OCI-LY7 (cell line): Measurements from ENCODE around the gene TDRD3.

Source experiments
- CTCF ChIP-seq: fragments of 200-600 bp; sonication (generic); conservative IDR thresholded peaks from 2 replicates; pipeline ENCODE4 v1.5.1; 2014; ENCODE audit warnings: mild to moderate bottlenecking, antibody characterized with exemption, low read length, moderate library complexity, mixed read lengths
- EZH2phosphoT487 ChIP-seq: fragments of 200-600 bp; sonication (generic); IDR thresholded peaks from 2 replicates; pipeline ENCODE4 v1.6.1; 2018; ENCODE audit warnings: low read depth, borderline replicate concordance, mild to moderate bottlenecking, mixed run types, antibody characterized with exemption, low read length, moderate library complexity, mixed read lengths

- TF ChIP-seq CTCF (no peak), EZH2phosphoT487 (no peak)
Observed at GRCh38 chr13:60351326-60351725, 45.7 kb upstream of the TDRD3 start.
